Stimulated activated CD4-positive, alpha-beta T cell treated with anti-CD3 and anti-CD28 coated beads, Interleukin-4, amount 100 ng/mL, for 4 hours (primary cell): Measurements from ENCODE around the gene LY6G6D.

Experiments used
- DNase-seq, 2 experiments: peaks; one replicate each; pipeline ENCODE4 v3.0.0-alpha.2; 2020

The LY6G6D gene

GRCh38 chr6:31767096-31767645 is 52.0 kb downstream of the LY6G6D start:
- DNase-seq, result no peak
